Kidney epithelial cell (primary cell): ENCODE measurements around the gene UBE2D2. TPM values are rescaled to one million over a fixed set of nuclear protein-coding genes. Genes with fewer than 3 reads are reported as not detected.

Source experiments
- DNase-seq: peaks from one replicate; pipeline ENCODE4 v3.0.0-alpha.2; 2010; ENCODE audit warnings: low read depth
- H3K27me3 ChIP-seq: 2 replicates; pipeline ENCODE4 v1.6.0; 2011; ENCODE audit warnings: low read length; ENCODE audit not compliant: control insufficient read depth, insufficient read depth
- H3K36me3 ChIP-seq: 2 replicates; pipeline ENCODE4 v1.5.1; 2011; ENCODE audit warnings: low read length; ENCODE audit not compliant: control insufficient read depth, insufficient read depth
- H3K4me3 ChIP-seq: 2 replicates; pipeline ENCODE4 v1.5.1; 2011; ENCODE audit warnings: low read depth, mild to moderate bottlenecking, control low read depth, low read length
- total RNA-seq: library from RNA; depleted of rRNA; stranded (reverse); fragments of >200 nt; gene quantifications from 2 replicates; pipeline ENCODE4 v1.2.3, GENCODE V29; 2015
- TF ChIP-seq, protein P1 (sequence below): IDR thresholded peaks from 2 replicates; pipeline ENCODE4 v1.5.1; 2011; ENCODE audit warnings: mild to moderate bottlenecking, moderate library complexity, low read length, control low read depth, inconsistent platforms; ENCODE audit not compliant: insufficient read depth, poor library complexity, severe bottlenecking

UBE2D2 gene
- total RNA-seq, 1 donor from 2014 or later = 120 TPM

- H3K36me3 ChIP-seq = no peaks in the 10 kb centered on the region
- no peaks in the 10 kb centered on the region for H3K27me3 ChIP-seq
- no peak for DNase-seq
- TF ChIP-seq, protein P1, sequence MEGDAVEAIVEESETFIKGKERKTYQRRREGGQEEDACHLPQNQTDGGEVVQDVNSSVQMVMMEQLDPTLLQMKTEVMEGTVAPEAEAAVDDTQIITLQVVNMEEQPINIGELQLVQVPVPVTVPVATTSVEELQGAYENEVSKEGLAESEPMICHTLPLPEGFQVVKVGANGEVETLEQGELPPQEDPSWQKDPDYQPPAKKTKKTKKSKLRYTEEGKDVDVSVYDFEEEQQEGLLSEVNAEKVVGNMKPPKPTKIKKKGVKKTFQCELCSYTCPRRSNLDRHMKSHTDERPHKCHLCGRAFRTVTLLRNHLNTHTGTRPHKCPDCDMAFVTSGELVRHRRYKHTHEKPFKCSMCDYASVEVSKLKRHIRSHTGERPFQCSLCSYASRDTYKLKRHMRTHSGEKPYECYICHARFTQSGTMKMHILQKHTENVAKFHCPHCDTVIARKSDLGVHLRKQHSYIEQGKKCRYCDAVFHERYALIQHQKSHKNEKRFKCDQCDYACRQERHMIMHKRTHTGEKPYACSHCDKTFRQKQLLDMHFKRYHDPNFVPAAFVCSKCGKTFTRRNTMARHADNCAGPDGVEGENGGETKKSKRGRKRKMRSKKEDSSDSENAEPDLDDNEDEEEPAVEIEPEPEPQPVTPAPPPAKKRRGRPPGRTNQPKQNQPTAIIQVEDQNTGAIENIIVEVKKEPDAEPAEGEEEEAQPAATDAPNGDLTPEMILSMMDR = no peak
- H3K4me3 ChIP-seq = no peak overlapping the region
Observed at GRCh38 chr5:139667001-139667729, 106.0 kb downstream of the UBE2D2 start.

- DNase-seq = no peak
- no peak overlapping the region for H3K4me3 ChIP-seq
- H3K27me3 ChIP-seq = no peaks in the 10 kb centered on the region
- TF ChIP-seq, protein P1 = no peak
- H3K36me3 ChIP-seq = no peaks in the 10 kb centered on the region
Observed at GRCh38 chr5:139667730-139668063, 106.6 kb downstream of the UBE2D2 start.

DNA sequence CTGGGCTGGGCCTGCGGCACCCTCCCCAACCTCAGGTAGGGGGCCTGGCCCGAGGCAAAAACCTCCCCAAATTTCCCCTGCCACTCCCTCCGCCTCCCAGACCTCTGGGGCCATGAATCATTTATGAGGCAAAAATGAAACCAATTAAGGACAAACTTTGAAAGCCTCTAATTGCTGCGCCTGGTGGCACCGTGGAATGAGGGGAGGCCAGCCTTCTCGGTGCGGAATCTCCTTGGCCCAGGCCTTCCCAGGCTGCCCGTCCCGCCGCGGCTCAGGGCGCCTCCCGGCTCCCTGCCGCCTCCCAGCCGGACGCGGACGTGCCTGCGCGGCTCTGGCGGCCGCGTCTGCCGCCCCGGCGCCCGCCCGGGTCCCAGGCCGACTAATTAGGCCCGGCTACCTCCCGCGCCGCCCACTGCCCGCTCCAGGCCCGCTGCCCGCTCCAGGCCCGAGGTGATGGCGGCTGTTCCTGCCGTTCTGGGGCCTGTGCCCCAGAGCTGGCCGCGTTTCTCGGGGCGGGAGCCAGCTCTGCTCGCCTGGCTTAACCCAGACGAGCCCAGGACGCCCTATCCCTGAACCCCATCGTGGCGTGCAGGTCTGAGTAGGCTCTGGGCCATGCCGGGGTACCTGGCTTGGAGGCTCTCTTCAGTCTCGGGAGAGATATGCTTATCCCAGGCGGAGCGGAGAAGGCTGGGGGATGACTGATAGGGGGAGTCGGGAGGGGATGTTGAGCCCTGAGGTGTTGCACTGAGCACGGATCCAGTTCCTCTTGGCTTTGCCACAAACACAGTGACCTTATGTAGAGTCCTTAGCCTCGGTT, 107.1 kb downstream of the UBE2D2 start:
- no peak for DNase-seq
- H3K4me3 ChIP-seq = no peak overlapping the region
- no peaks in the 10 kb centered on the region for H3K36me3 ChIP-seq
- H3K27me3 ChIP-seq = no peaks in the 10 kb centered on the region
- TF ChIP-seq, protein P1 = no peak

DNA sequence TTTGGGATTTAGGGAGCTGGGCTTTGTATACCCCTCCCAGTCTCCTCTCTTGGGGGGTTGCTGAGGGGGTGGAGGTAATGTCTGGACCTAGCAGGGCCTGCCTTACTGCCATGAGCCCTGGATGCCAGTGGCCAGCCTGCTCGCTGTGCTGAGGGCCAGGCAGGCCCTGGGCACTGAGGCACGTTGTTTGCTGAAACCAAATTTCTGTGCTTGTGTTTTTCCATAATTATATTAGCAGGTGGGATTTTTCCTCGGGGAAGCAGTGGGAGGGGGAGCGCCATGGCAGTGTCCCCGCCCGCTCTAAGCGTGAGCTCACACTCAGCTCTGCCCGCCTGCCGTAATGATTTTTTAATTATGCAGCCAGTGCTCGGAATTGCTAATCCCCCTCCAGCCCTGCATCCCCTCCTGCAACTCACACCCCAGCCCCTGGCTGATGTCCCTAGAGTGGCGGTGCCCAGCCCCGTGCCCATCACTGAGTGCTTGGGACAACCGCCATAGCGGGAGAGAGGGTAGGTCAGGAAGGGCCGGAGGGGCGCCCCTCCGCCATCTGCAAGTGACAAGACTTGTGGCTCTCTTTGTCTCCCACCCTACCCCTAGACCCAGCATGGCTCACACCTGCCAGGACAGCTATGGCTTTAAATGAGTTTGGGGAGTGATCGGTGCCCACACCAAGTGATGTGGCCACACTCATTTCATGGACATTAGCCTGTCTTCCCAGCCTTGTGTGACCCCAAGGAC, 108.0 kb downstream of the UBE2D2 start:
- DNase-seq = no peak
- Histone ChIP-seq H3K4me3 (no peak overlapping the region), H3K27me3 (no peaks in the 10 kb centered on the region), H3K36me3 (no peaks in the 10 kb centered on the region)
- TF ChIP-seq, protein P1 = no peak

DNA sequence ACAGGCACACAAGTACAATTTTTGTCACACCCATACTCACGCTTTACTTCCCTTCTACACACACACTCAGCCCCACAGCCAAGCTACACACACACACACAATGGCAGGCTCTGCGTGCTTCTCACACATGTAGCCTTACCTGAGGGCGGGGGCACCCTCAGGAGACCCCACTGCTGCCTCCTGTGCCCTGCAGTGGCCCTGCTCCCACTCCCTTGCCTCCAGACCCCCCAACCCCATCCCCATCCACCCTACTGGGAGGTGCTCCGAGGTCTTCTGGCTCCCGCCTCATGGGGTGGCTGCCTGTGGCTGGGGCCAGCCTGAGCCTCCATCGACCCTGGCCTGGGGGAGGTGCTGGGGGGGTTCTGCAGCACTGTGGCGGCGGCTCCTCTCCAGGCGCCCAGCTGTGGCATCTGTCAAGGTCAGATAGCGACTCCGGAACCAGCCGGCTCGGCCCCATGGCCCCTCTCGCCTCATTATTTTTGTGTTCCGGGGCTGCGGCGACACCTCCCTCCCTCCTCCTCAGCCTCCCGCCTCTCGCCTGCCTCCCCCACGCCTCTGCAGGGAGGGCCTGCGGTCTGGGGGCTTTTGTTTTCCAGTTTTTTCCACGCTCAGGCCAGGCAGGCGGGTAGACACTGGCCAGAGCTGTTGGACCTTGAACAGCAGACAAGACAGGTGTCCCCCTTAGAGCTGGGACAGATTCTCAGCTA, 108.7 kb downstream of the UBE2D2 start:
- H3K4me3 ChIP-seq = no peak overlapping the region
- TF ChIP-seq, protein P1 = no peak
- DNase-seq = no peak
- H3K27me3 ChIP-seq = no peaks in the 10 kb centered on the region
- no peaks in the 10 kb centered on the region for H3K36me3 ChIP-seq
